SKM-1 treated with dmso at 0.1 percent for 144 hours (cell line): Measurements from ENCODE around the gene MPHOSPH10.
"Not testable (repeated sequence)": the region's sequence is repeated elsewhere in the genome, so short reads cannot be mapped to it uniquely, and the experiment has no call there.

Experiments used
- DNase-seq: peaks from one replicate; lab custom pipeline; 2025; ENCODE audit not compliant: unreplicated experiment; lab: John Stamatoyannopoulos, UW

Gene MPHOSPH10

GRCh38 chr2:71166812-71167211, 36.4 kb downstream of the MPHOSPH10 start:
- no peak for DNase-seq

GRCh38 chr2:71173096-71173495, 42.7 kb downstream of the MPHOSPH10 start:
- DNase-seq, result no peak

GRCh38 chr2:71174207-71174606, 43.8 kb downstream of the MPHOSPH10 start:
- DNase-seq, result no peak

GRCh38 chr2:71178836-71179235, 48.4 kb downstream of the MPHOSPH10 start:
- DNase-seq, result not testable (repeated sequence)

- DNase-seq, result no peak
Measured at GRCh38 chr2:71181316-71181715, 50.9 kb downstream of the MPHOSPH10 start.

GRCh38 chr2:71183306-71184115, 53.1 kb downstream of the MPHOSPH10 start:
- not testable (repeated sequence) for DNase-seq

- DNase-seq, result no peak
Measured at GRCh38 chr2:71186973-71187372, 56.5 kb downstream of the MPHOSPH10 start.

- DNase-seq, result no peak
Measured at GRCh38 chr2:71187589-71187988, 57.2 kb downstream of the MPHOSPH10 start.

- DNase-seq, result no peak
Measured at GRCh38 chr2:71190656-71191569, 60.5 kb downstream of the MPHOSPH10 start.

- DNase-seq, result no peak
Measured at GRCh38 chr2:71191570-71191943, 61.1 kb downstream of the MPHOSPH10 start.
